ENCODE data around the gene MRPL18.

The MRPL18 gene

DNA sequence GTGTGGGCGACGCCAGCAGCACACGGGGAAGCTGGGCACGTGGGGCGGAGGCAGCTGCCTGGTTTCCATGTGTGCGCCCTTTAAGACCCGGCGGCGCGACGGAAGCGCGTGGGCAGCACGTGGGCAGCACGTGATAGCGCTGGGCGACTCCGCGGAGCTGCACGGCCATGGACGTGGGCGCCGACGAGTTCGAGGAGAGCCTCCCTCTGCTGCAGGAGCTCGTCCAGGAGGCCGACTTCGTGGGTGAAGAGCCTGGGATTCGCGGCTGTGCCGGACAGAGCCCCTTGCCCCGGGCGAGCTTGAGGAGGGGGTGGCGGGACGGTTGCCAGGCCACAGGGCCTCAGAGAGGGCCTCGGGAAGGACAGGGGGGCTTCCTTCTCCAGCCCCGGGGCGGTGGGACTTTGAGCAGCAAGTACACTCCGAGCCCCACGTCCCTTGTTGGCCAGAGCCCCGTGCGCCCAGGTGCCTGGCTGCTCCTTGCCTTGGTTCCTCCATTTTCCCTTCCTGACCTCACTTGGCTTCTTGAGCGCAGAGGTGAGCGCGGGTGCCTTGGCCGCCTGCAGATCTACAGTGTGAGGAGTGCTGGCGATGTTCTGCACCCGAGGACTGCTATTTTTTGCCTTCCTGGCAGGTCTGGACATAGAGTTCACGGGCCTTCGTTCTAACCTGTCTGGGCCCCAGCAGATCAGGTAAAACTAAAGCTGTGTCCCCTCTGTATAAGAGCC is 10.0 kb downstream of the MRPL18 start, which contains the start of gene PNLDC1:
TSS of gene PNLDC1 (plus strand) at position 136 of the 725 bp plus-strand sequence. CDS start at position 168, 32 bp downstream.
- no peak for DNase-seq
- H3K36me3 ChIP-seq = peaks cover 44% of the 10 kb centered on the region
- no peak within 1 kb of the TSS for H3K27ac ChIP-seq
- H3K27me3 ChIP-seq (ENCODE audit: insufficient read depth, low read depth, severe bottlenecking) = no peaks in the 10 kb centered on the region
- H3K9me3 ChIP-seq (ENCODE audit: severe bottlenecking) = no peaks in the 10 kb centered on the region
- H3K4me3 ChIP-seq (ENCODE audit: low read depth, low read length) = no peak within 1 kb of the TSS
- TF ChIP-seq, protein P1, sequence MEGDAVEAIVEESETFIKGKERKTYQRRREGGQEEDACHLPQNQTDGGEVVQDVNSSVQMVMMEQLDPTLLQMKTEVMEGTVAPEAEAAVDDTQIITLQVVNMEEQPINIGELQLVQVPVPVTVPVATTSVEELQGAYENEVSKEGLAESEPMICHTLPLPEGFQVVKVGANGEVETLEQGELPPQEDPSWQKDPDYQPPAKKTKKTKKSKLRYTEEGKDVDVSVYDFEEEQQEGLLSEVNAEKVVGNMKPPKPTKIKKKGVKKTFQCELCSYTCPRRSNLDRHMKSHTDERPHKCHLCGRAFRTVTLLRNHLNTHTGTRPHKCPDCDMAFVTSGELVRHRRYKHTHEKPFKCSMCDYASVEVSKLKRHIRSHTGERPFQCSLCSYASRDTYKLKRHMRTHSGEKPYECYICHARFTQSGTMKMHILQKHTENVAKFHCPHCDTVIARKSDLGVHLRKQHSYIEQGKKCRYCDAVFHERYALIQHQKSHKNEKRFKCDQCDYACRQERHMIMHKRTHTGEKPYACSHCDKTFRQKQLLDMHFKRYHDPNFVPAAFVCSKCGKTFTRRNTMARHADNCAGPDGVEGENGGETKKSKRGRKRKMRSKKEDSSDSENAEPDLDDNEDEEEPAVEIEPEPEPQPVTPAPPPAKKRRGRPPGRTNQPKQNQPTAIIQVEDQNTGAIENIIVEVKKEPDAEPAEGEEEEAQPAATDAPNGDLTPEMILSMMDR (IDR thresholded peaks at IDR 0.05; ENCODE audit: low read depth, low read length) = no peak

GRCh38 chr6:159801935-159802334 is 11.7 kb downstream of the MRPL18 start:
- H3K9me3 ChIP-seq (ENCODE audit: severe bottlenecking) = no peaks in the 10 kb centered on the region
- no peak overlapping the region for H3K27ac ChIP-seq
- no peaks in the 10 kb centered on the region for H3K27me3 ChIP-seq (ENCODE audit: insufficient read depth, low read depth, severe bottlenecking)
- peaks cover 30% of the 10 kb centered on the region for H3K36me3 ChIP-seq
- H3K4me3 ChIP-seq (ENCODE audit: low read depth, low read length) = no peak overlapping the region
- DNase-seq = no peak
- TF ChIP-seq, protein P1 (IDR thresholded peaks at IDR 0.05; ENCODE audit: low read depth, low read length) = no peak

DNA sequence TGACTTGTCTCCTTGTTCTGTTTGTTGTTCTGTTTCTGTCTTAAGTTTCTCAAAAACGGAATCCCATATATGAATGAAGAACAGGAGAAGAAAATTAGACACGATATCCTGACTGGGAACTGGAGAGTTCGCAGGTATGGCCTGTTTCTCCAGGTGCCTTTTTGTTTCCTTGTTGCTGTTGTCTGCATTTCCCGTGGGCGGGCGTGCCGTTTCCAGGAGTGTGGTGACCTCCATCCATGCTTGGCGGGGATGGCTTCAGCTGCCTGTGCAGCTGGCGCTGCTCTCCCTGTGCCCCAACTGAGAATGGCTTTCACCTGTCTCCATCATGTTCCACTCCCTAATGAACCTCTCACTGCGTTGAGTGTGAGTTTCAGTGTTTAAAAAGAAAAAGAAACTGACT is 14.2 kb downstream of the MRPL18 start:
- Histone ChIP-seq H3K9me3 (ENCODE audit: severe bottlenecking) (no peaks in the 10 kb centered on the region), H3K4me3 (ENCODE audit: low read depth, low read length) (no peak overlapping the region), H3K27ac (no peak overlapping the region), H3K27me3 (ENCODE audit: insufficient read depth, low read depth, severe bottlenecking) (no peaks in the 10 kb centered on the region), H3K36me3 (peaks cover 5% of the 10 kb centered on the region)
- TF ChIP-seq, protein P1 (IDR thresholded peaks at IDR 0.05; ENCODE audit: low read depth, low read length) = no peak
- DNase-seq = no peak

- Histone ChIP-seq H3K4me3 (ENCODE audit: low read depth, low read length) (no peak overlapping the region), H3K27me3 (ENCODE audit: insufficient read depth, low read depth, severe bottlenecking) (no peaks in the 10 kb centered on the region), H3K27ac (no peak overlapping the region), H3K36me3 (no peaks in the 10 kb centered on the region), H3K9me3 (ENCODE audit: severe bottlenecking) (no peaks in the 10 kb centered on the region)
- TF ChIP-seq, protein P1 (IDR thresholded peaks at IDR 0.05; ENCODE audit: low read depth, low read length) = no peak
- DNase-seq = no peak
Observed at GRCh38 chr6:159805440-159806020, 15.3 kb downstream of the MRPL18 start.

- Histone ChIP-seq H3K4me3 (ENCODE audit: low read depth, low read length) (no peak overlapping the region), H3K27ac (no peak overlapping the region), H3K36me3 (no peaks in the 10 kb centered on the region), H3K9me3 (ENCODE audit: severe bottlenecking) (no peaks in the 10 kb centered on the region), H3K27me3 (ENCODE audit: insufficient read depth, low read depth, severe bottlenecking) (no peaks in the 10 kb centered on the region)
- TF ChIP-seq, protein P1 (IDR thresholded peaks at IDR 0.05; ENCODE audit: low read depth, low read length) = no peak
- no peak for DNase-seq
Observed at GRCh38 chr6:159806021-159806458, 15.8 kb downstream of the MRPL18 start.
